Liver (tissue), 9 donors: ENCODE measurements around the gene TNFRSF13B. TPM values are rescaled to one million over a fixed set of nuclear protein-coding genes. Genes with fewer than 3 reads are reported as not detected.

Experiments
- DNase-seq: peaks from one replicate; pipeline ENCODE4 v3.0.0-alpha.2; 2017; ENCODE audit warnings: low spot score
- H3K27ac ChIP-seq, 2 donors: one replicate each; pipeline ENCODE4 v1.7.0; 2013; ENCODE audit warnings: inconsistent platforms in 2 of 2, low read length in 2 of 2, control low read depth in 1 of 2, low read depth in 1 of 2, mild to moderate bottlenecking in 1 of 2
- H3K27me3 ChIP-seq, 4 donors: one replicate each; pipeline versions ENCODE4 v1.6.1 to v1.7.0; 2013; ENCODE audit warnings: low read length in 3 of 4, inconsistent platforms in 1 of 4, mild to moderate bottlenecking in 1 of 4, moderate library complexity in 1 of 4; ENCODE audit not compliant: control insufficient read depth in 4 of 4, insufficient read depth in 4 of 4
- H3K36me3 ChIP-seq, 4 donors: one replicate each; pipeline versions ENCODE4 v1.6.1 to v1.7.0; 2013; ENCODE audit warnings: low read length in 3 of 4, mild to moderate bottlenecking in 3 of 4, low read depth in 1 of 4, moderate library complexity in 1 of 4; ENCODE audit not compliant: control insufficient read depth in 4 of 4, insufficient read depth in 3 of 4
- H3K4me1 ChIP-seq, 4 donors: one replicate each; pipeline versions ENCODE4 v1.6.1 to v1.7.0; 2013; ENCODE audit warnings: low read length in 3 of 4, mild to moderate bottlenecking in 3 of 4, moderate library complexity in 1 of 4; ENCODE audit not compliant: control insufficient read depth in 4 of 4, insufficient read depth in 4 of 4
- H3K4me3 ChIP-seq, 3 donors: one replicate each; pipeline versions ENCODE4 v1.6.1 to v1.7.0; 2013; ENCODE audit warnings: low read length in 3 of 3, control low read depth in 1 of 3, low read depth in 1 of 3, mild to moderate bottlenecking in 1 of 3
- H3K9ac ChIP-seq, 2 donors: one replicate each; pipeline ENCODE4 v1.7.0; 2013; ENCODE audit warnings: low read length in 2 of 2, mild to moderate bottlenecking in 2 of 2, moderate library complexity in 2 of 2, control low read depth in 1 of 2, low read depth in 1 of 2
- H3K9me3 ChIP-seq, 4 donors: one replicate each; pipeline versions ENCODE4 v1.6.1 to v1.7.0; 2013; ENCODE audit warnings: low read length in 3 of 4; ENCODE audit not compliant: control insufficient read depth in 4 of 4
- EGR1 ChIP-seq, 2 donors: IDR thresholded peaks; 2 replicates each; pipeline ENCODE4 v1.6.1; 2016 to 2018; ENCODE audit warnings: antibody characterized with exemption in 2 of 2, low read depth in 2 of 2
- FOXA1 ChIP-seq: IDR thresholded peaks from 2 replicates; pipeline ENCODE4 v1.6.1; 2016; ENCODE audit warnings: antibody characterized with exemption
- FOXA2 ChIP-seq: IDR thresholded peaks from 2 replicates; pipeline ENCODE4 v1.6.1; 2016; ENCODE audit warnings: antibody characterized with exemption
- GABPA ChIP-seq, 2 donors: IDR thresholded peaks in 1 of 2; conservative IDR thresholded peaks in 1 of 2; 2 replicates each; pipeline ENCODE4 v1.6.1; 2016; ENCODE audit warnings: antibody characterized with exemption in 2 of 2, mild to moderate bottlenecking in 1 of 2, moderate library complexity in 1 of 2
- HNF4A ChIP-seq, 2 donors: conservative IDR thresholded peaks; 2 replicates each; pipeline ENCODE4 v1.6.1; 2016; ENCODE audit warnings: antibody characterized with exemption in 2 of 2, mild to moderate bottlenecking in 2 of 2
- HNF4G ChIP-seq: IDR thresholded peaks from 2 replicates; pipeline ENCODE4 v1.6.1; 2016; ENCODE audit warnings: antibody characterized with exemption
- JUND ChIP-seq, 2 donors: IDR thresholded peaks; 2 replicates each; pipeline ENCODE4 v1.6.1; 2016; ENCODE audit warnings: antibody characterized with exemption in 2 of 2
- MAX ChIP-seq: IDR thresholded peaks from 2 replicates; pipeline ENCODE4 v1.6.1; 2016; ENCODE audit warnings: antibody characterized with exemption
- NR2F2 ChIP-seq: IDR thresholded peaks from 2 replicates; pipeline ENCODE4 v1.6.1; 2016; ENCODE audit warnings: antibody characterized with exemption
- RAD21 ChIP-seq, 2 donors: IDR thresholded peaks; 2 replicates each; pipeline ENCODE4 v1.6.1; 2016; ENCODE audit warnings: antibody characterized with exemption in 2 of 2, mild to moderate bottlenecking in 2 of 2
- RXRA ChIP-seq, 2 donors: IDR thresholded peaks; 2 replicates each; pipeline ENCODE4 v1.6.1; 2017 to 2018; ENCODE audit warnings: antibody characterized with exemption in 2 of 2, mild to moderate bottlenecking in 1 of 2
- SP1 ChIP-seq: IDR thresholded peaks from 2 replicates; pipeline ENCODE4 v1.6.1; 2018; ENCODE audit warnings: antibody characterized with exemption, mild to moderate bottlenecking
- TAF1 ChIP-seq: conservative IDR thresholded peaks from 2 replicates; pipeline ENCODE4 v1.6.1; 2016; ENCODE audit warnings: antibody characterized with exemption, mild to moderate bottlenecking
- YY1 ChIP-seq: IDR thresholded peaks from 2 replicates; pipeline ENCODE4 v1.6.1; 2016; ENCODE audit warnings: antibody characterized with exemption, mild to moderate bottlenecking
- WGBS: extraction: QIAGEN DNeasy Blood & Tissue Kit; methylation state at CpG from one replicate; pipeline ENCODE4 v1.1.7; 2013; 5-methylcytosine and 5-hydroxymethylcytosine counted together
- polyA plus RNA-seq, 2 donors: library from polyadenylated mRNA; stranded (reverse) in 1 of 2; unstranded in 1 of 2; fragments of 200-250 nt in 1 of 2; fragments of >200 nt in 1 of 2; fragmentation: Nextera tagmentation in 1 of 2; extraction: Ambion mirVana in 1 of 2; gene quantifications; one replicate each; pipeline versions ENCODE4 v1.2.1 to v1.2.3, GENCODE V29; 2013 to 2015
- total RNA-seq, 2 donors: library from RNA; depleted of rRNA; stranded (reverse); fragments of >200 nt; gene quantifications; one replicate each; pipeline ENCODE4 v1.2.3, GENCODE V29; 2014
- TF ChIP-seq, protein P1 (sequence below): IDR thresholded peaks from 2 replicates; pipeline ENCODE4 v1.6.1; 2016; ENCODE audit warnings: antibody characterized with exemption
- TF ChIP-seq, protein P2 (sequence below): fragments of 150-350 bp; IDR thresholded peaks from 2 replicates; pipeline ENCODE4 v1.5.1; 2017; ENCODE audit warnings: improper control_type of control experiment, low read depth, low read length; ENCODE audit not compliant: missing input control
- TF ChIP-seq, protein P3 (sequence below): IDR thresholded peaks from 2 replicates; pipeline ENCODE4 v1.6.1; 2016; ENCODE audit warnings: antibody characterized with exemption, mild to moderate bottlenecking
- TF ChIP-seq, protein P4 (sequence below): IDR thresholded peaks from 2 replicates; pipeline ENCODE4 v1.6.1; 2016; ENCODE audit warnings: antibody characterized with exemption
- donor health status: healthy.
- donor health status: healthy.
- donor health status: healthy.
- donor health status: healthy.
- donor health status: healthy.

The TNFRSF13B gene
- total and polyA plus RNA-seq, 4 donors = 0.17 to 0.26 TPM; not detected in 2

DNA sequence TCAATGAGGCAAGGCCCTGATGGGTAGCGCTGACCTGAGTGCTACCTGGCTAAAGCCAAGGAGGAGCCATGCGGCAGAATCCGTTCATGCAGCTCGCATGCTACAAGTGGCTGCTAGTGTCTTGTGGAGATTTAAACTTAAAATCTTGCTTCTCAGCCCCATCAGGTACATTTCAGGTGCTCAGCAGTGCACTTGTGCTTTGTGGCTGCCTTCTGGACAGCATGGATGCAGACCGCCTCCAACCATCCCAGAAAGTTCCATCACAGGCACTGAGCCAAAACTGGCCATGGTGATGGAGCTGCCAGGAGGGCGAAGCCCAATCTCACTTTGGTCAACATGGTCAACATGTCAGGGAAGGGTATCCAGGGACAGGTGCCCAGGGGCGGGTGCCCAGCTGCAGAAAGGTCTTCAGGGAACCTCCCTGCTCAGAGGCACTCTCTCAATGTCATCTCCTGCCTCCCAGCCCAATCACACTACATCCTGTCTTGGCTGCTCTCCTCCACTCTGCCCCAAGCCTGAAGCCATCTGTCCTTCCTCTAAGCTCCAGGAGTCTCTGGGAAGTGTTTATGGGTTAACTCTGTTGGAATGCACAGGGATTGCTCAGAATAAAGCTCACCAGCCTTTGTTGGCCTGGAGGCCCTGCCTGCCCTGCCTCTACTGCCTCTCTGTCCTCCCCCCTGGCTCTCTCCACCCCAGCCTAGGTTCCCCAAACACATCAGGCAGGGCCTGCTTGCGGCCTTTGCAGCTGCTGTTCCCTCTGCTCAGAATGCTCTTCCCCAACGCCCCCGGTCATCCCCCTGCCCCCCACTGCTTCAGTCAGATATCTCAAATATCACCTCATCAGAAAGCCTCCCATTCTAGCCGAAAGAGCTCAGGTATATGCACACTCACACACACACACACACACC is 18.3 kb upstream of the TNFRSF13B start:
- DNase-seq = no peak
- 90% methylated on average over 11 of the region's 11 CpGs for WGBS
- H3K9me3 ChIP-seq = no peaks in the 10 kb centered on the region
- H3K36me3 ChIP-seq = no peaks in the 10 kb centered on the region
- H3K27ac ChIP-seq = no peak overlapping the region
- H3K9ac ChIP-seq = no peak overlapping the region
- TF ChIP-seq, protein P1, sequence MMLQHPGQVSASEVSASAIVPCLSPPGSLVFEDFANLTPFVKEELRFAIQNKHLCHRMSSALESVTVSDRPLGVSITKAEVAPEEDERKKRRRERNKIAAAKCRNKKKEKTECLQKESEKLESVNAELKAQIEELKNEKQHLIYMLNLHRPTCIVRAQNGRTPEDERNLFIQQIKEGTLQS = no peak
- TF ChIP-seq RAD21 (IDR thresholded peaks at IDR 0.05) = no peak
- no peak for TF ChIP-seq RXRA (IDR thresholded peaks at IDR 0.05)
- TF ChIP-seq, protein P2, sequence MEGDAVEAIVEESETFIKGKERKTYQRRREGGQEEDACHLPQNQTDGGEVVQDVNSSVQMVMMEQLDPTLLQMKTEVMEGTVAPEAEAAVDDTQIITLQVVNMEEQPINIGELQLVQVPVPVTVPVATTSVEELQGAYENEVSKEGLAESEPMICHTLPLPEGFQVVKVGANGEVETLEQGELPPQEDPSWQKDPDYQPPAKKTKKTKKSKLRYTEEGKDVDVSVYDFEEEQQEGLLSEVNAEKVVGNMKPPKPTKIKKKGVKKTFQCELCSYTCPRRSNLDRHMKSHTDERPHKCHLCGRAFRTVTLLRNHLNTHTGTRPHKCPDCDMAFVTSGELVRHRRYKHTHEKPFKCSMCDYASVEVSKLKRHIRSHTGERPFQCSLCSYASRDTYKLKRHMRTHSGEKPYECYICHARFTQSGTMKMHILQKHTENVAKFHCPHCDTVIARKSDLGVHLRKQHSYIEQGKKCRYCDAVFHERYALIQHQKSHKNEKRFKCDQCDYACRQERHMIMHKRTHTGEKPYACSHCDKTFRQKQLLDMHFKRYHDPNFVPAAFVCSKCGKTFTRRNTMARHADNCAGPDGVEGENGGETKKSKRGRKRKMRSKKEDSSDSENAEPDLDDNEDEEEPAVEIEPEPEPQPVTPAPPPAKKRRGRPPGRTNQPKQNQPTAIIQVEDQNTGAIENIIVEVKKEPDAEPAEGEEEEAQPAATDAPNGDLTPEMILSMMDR = no peak
- TF ChIP-seq NR2F2 = no peak
- TF ChIP-seq GABPA (IDR thresholded peaks at IDR 0.05 in 1 of 2, conservative IDR thresholded peaks at IDR 0.05 in 1 of 2) = no peak
- no peak for TF ChIP-seq EGR1 (IDR thresholded peaks at IDR 0.05; ENCODE audit: low read depth in 2 of 2)
- no peak for TF ChIP-seq YY1
- TF ChIP-seq FOXA1 = no peak
- no peak for TF ChIP-seq MAX
- TF ChIP-seq HNF4G = no peak
- no peak for TF ChIP-seq TAF1
- no peak for TF ChIP-seq FOXA2
- no peak for TF ChIP-seq HNF4A (conservative IDR thresholded peaks at IDR 0.05)
- TF ChIP-seq JUND (IDR thresholded peaks at IDR 0.05) = no peak
- no peak for TF ChIP-seq SP1
- H3K4me1 ChIP-seq = peaks cover 0 to 4% (median 1%) of the 10 kb centered on the region in 4 donors
- H3K4me3 ChIP-seq = no peak overlapping the region
- no peaks in the 10 kb centered on the region for H3K27me3 ChIP-seq

DNA sequence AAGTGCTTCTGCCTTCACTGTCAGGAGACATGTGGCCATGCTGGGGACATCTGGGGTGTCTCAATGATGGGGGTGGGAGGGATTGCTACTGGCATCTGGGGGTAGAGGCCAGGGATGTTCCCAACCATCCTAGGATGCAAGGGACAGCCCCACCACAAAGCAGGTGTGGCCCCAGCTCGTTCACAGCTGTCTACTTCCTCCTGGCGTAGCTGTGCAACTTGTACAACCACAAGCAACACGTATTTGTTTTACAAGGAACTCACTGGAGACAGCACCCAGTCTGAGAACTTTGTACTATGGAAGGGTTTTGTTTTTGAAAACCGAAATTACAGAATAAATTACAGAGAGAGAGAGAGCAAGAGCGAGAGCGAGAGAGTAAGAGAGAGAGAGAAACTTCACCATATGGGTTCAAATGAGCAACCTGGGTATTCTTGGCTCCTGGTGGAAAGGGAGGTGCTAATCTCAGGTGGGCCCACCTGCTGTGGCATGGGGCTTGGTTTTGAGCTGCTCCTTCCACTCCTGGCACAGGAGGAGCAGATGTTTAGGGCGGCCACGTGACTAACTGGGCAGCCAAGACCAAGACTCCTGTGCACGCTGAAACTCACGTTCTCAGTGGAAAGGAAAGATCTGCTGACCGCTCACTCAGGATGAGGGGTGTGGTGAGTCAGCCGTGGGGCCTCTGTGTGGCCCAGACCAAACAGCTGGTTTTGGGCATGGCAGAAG is 17.5 kb upstream of the TNFRSF13B start:
- 71% methylated on average over 12 of the region's 12 CpGs for WGBS
- H3K9ac ChIP-seq = no peak overlapping the region
- DNase-seq = no peak
- H3K9me3 ChIP-seq = no peaks in the 10 kb centered on the region
- no peak overlapping the region for H3K4me3 ChIP-seq
- no peak overlapping the region for H3K27ac ChIP-seq
- H3K27me3 ChIP-seq = no peaks in the 10 kb centered on the region
- H3K36me3 ChIP-seq = no peaks in the 10 kb centered on the region
- peaks cover 0 to 4% (median 1%) of the 10 kb centered on the region in 4 donors for H3K4me1 ChIP-seq
- TF ChIP-seq FOXA2 (no peak), RXRA (IDR thresholded peaks at IDR 0.05) (no peak), MAX (no peak), TAF1 (no peak), HNF4G (no peak), YY1 (no peak), FOXA1 (no peak), HNF4A (conservative IDR thresholded peaks at IDR 0.05) (no peak), GABPA (IDR thresholded peaks at IDR 0.05 in 1 of 2, conservative IDR thresholded peaks at IDR 0.05 in 1 of 2) (no peak), NR2F2 (no peak), SP1 (no peak)
- TF ChIP-seq, protein P3, sequence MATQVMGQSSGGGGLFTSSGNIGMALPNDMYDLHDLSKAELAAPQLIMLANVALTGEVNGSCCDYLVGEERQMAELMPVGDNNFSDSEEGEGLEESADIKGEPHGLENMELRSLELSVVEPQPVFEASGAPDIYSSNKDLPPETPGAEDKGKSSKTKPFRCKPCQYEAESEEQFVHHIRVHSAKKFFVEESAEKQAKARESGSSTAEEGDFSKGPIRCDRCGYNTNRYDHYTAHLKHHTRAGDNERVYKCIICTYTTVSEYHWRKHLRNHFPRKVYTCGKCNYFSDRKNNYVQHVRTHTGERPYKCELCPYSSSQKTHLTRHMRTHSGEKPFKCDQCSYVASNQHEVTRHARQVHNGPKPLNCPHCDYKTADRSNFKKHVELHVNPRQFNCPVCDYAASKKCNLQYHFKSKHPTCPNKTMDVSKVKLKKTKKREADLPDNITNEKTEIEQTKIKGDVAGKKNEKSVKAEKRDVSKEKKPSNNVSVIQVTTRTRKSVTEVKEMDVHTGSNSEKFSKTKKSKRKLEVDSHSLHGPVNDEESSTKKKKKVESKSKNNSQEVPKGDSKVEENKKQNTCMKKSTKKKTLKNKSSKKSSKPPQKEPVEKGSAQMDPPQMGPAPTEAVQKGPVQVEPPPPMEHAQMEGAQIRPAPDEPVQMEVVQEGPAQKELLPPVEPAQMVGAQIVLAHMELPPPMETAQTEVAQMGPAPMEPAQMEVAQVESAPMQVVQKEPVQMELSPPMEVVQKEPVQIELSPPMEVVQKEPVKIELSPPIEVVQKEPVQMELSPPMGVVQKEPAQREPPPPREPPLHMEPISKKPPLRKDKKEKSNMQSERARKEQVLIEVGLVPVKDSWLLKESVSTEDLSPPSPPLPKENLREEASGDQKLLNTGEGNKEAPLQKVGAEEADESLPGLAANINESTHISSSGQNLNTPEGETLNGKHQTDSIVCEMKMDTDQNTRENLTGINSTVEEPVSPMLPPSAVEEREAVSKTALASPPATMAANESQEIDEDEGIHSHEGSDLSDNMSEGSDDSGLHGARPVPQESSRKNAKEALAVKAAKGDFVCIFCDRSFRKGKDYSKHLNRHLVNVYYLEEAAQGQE = no peak
- TF ChIP-seq, protein P1 = no peak
- TF ChIP-seq, protein P4, sequence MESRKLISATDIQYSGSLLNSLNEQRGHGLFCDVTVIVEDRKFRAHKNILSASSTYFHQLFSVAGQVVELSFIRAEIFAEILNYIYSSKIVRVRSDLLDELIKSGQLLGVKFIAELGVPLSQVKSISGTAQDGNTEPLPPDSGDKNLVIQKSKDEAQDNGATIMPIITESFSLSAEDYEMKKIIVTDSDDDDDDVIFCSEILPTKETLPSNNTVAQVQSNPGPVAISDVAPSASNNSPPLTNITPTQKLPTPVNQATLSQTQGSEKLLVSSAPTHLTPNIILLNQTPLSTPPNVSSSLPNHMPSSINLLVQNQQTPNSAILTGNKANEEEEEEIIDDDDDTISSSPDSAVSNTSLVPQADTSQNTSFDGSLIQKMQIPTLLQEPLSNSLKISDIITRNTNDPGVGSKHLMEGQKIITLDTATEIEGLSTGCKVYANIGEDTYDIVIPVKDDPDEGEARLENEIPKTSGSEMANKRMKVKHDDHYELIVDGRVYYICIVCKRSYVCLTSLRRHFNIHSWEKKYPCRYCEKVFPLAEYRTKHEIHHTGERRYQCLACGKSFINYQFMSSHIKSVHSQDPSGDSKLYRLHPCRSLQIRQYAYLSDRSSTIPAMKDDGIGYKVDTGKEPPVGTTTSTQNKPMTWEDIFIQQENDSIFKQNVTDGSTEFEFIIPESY = no peak
- TF ChIP-seq, protein P2 = no peak
